Mammary epithelial cell (primary cell): ENCODE data around the gene RNASE13.

Experiments
- EZH2 ChIP-seq: IDR thresholded peaks from 2 replicates; pipeline ENCODE4 v1.6.1; 2012; ENCODE audit warnings: low read length, inconsistent platforms, borderline replicate concordance
- TF ChIP-seq, protein P1 (sequence below), 2 donors: IDR thresholded peaks in 1 of 2; conservative IDR thresholded peaks in 1 of 2; 2 replicates each; pipeline ENCODE4 v1.5.1; 2011 to 2012; ENCODE audit warnings: inconsistent platforms in 2 of 2, low read length in 2 of 2, mild to moderate bottlenecking in 2 of 2, control low read depth in 1 of 2, low read depth in 1 of 2; ENCODE audit not compliant: insufficient read depth in 1 of 2; ENCODE audit errors: extremely low read depth in 1 of 2

DNA sequence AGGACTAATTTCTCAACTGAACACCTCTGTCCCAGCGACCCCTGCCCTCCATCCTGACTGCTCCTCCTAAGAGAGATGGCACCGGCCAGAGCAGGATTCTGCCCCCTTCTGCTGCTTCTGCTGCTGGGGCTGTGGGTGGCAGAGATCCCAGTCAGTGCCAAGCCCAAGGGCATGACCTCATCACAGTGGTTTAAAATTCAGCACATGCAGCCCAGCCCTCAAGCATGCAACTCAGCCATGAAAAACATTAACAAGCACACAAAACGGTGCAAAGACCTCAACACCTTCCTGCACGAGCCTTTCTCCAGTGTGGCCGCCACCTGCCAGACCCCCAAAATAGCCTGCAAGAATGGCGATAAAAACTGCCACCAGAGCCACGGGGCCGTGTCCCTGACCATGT, 8.3 kb upstream of the RNASE13 start:
- TF ChIP-seq EZH2, result no peak
- TF ChIP-seq, protein P1, sequence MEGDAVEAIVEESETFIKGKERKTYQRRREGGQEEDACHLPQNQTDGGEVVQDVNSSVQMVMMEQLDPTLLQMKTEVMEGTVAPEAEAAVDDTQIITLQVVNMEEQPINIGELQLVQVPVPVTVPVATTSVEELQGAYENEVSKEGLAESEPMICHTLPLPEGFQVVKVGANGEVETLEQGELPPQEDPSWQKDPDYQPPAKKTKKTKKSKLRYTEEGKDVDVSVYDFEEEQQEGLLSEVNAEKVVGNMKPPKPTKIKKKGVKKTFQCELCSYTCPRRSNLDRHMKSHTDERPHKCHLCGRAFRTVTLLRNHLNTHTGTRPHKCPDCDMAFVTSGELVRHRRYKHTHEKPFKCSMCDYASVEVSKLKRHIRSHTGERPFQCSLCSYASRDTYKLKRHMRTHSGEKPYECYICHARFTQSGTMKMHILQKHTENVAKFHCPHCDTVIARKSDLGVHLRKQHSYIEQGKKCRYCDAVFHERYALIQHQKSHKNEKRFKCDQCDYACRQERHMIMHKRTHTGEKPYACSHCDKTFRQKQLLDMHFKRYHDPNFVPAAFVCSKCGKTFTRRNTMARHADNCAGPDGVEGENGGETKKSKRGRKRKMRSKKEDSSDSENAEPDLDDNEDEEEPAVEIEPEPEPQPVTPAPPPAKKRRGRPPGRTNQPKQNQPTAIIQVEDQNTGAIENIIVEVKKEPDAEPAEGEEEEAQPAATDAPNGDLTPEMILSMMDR (conservative IDR thresholded peaks at IDR 0.05 in 1 of 2, IDR thresholded peaks at IDR 0.05 in 1 of 2; ENCODE audit: extremely low read depth in 1 of 2, insufficient read depth in 1 of 2, low read depth in 1 of 2, low read length in 2 of 2), result no peak
